GM13976 (cell line): ENCODE data around the gene PWWP2B.

Experiments used
- DNase-seq: peaks from one replicate; pipeline ENCODE4 v3.0.0; 2012; ENCODE audit warnings: low spot score
- CTCF ChIP-seq: IDR thresholded peaks from 2 replicates; pipeline ENCODE4 v1.5.1; 2012; ENCODE audit warnings: borderline replicate concordance, mild to moderate bottlenecking; ENCODE audit not compliant: insufficient read depth; ENCODE audit errors: extremely low read depth, missing control alignments, control extremely low read depth
- in situ Hi-C: fragments of 300-500 bp; cut with MboI; formaldehyde crosslinking; loops from one replicate; pipeline ENCODE4 v1.12.0; 2022; ENCODE audit warnings: low sequenced_read_pairs, mixed read lengths, inconsistent platforms; ENCODE audit not compliant: unreplicated experiment

Gene PWWP2B

DNA sequence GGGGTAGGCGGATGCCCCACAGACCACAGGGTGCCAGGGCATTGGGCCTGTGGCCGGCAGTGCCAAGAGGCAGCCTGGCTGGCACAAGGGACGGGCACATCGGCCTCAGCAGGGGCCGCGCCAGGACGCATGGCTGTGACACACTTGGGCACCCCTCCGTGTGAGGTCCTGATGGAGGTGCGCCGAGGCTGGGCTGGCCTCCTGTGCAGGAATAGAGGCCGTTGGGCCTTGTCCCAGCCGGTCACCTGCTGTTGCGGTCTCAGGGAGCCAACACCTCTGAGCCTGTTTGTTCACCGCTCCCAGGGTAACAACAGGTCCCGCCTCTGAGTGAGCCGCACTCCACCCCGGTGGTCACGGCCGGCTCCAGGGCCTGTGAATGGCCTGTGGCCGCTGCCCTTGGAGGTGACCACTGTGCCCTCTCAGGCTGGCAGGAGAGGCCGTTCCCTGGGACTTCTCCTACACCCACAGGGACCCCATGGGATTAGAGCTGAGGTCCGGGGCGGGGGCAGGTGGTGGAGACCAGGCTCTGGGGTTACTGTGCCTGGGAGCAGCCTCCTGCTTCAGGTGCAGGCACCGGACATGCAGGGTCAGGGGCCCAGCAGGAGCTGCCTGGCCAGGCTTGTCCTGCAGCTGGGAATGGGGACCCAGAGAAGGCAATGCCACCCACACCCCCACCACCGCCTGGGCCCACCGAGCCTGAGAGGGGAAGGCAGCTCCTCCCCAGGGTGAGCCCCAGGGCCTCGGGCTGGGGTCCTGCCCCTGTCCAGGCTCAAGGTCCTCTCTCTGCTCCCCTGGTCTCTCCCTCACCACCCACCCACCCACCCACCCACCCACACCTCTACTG, 12.0 kb downstream of the PWWP2B start:
- in situ Hi-C loops, result no loop called here
- no peak for DNase-seq
- TF ChIP-seq CTCF, result no peak

DNA sequence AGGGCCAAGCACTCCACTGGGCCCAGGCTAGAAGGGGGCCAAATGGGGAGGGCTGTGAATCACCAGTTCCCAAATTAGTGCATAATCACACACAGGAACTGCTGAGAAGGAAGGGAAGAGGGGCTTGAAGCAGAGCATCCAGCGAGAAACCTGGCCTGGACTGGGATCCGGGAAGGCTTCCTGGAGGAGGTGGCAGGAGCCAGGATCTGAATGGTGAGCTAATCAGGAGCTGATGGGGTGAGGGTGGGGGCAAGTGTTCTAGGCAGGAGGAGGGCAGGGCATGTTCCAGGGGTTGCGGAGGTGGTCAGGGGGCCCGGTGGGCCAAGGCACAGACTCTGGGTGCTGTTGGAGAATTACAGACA, 12.6 kb downstream of the PWWP2B start:
- no peak for DNase-seq
- TF ChIP-seq CTCF, result no peak
- in situ Hi-C loops, result no loop called here

DNA sequence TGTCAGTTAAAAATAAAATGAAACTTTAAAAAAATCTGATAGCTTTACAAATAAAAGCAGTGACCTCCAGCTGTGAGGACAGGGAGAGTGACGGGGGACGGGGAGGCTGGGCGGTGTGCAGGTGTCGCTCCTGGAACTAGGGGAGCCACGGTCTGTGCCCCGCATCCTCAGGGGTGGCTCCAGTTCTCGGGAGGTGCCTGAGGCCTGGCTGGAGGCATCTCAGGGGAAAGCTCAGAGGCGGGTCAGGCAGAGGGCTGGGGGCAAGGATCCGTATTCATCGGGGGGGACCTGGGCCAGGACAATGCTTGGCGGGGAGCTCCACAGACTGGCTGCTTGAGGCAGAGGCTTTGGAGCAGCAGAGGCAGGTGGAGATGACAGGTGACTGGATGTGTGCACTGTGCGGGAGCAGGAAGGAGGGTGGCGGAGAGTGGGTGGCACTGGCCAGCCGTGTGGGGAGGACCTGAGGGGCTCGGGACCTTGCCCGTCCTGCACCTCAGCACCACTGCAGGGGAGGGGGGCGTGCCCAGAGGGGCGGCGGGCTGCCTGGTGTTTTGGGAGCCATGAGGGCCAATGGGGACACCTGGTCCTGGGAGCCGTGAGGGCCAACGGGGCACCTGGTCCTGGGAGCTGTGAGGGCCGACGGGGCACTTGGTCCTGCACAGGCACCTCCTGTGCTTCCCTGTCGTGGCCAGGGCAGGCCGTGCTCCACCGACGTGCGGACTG, 13.2 kb downstream of the PWWP2B start:
- no peak for TF ChIP-seq CTCF
- in situ Hi-C loops, result no loop called here
- no peak for DNase-seq

- in situ Hi-C loops, result no loop called here
- DNase-seq, result no peak
- TF ChIP-seq CTCF, result no peak
Observed at GRCh38 chr10:132410779-132411532, 14.0 kb downstream of the PWWP2B start.

DNA sequence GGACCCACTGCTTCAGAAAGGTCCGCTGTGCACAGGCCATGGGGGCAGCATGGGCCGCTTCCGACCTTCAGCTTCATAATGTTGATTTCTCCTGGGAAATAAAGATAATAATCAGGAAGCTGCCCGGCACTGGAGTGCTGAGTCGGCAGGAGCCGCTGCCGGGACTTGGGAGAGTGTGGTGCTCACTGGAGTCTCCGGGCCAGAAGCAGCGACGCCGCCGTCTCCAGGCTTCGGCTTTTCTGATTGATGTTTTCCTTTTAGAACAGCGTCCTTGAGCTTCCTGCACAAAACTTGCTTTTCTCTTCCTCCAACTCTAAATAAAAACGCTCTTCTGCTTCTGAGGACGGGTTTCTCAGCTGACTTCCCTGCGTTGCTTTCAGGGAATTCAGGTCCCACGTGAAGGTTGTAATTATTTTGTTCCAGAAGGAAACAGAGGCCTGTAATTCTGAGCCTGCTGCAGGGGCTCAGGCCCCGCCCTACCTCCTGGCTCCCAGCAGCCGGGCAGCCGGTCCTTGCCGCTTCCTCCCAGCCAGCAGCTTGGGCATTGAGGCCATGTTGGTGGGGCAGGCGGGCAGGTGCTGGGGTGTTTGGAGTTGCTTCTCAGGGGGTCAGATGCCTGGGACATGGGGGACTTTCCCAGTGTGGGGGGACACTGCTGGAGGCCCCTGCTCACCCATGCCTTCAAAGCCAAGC, 14.7 kb downstream of the PWWP2B start:
- DNase-seq, result no peak
- no peak for TF ChIP-seq CTCF
- in situ Hi-C loops, result no loop called here
